Activated naive CD4-positive, alpha-beta T cell treated with anti-CD3 and anti-CD28 coated beads, Interleukin-2, amount 50 U/mL, for 72 hours (primary cell): ENCODE results near the gene ARPC1B. TPM values are rescaled to one million over a fixed set of nuclear protein-coding genes. Genes with fewer than 3 reads are reported as not detected.

ENCODE experiments used
- ATAC-seq, 2 donors: fragments of 150-1000 bp; cut with Tn5 transposase; 2 replicates each; pipeline ENCODE4 v1.10.0; 2021; ENCODE audit warnings: mild to moderate bottlenecking in 2 of 2, moderate library complexity in 2 of 2
- DNase-seq, 2 donors: peaks; one replicate each; pipeline ENCODE4 v3.0.0; 2021 to 2022; ENCODE audit warnings: low spot score in 2 of 2
- H3K27ac Mint-ChIP-seq, 2 donors: one replicate each; pipeline ENCODE4 v1.8.0; 2022; ENCODE audit warnings: mild to moderate bottlenecking in 2 of 2, mixed read lengths in 2 of 2
- H3K36me3 Mint-ChIP-seq, 2 donors: one replicate each; pipeline ENCODE4 v1.8.0; 2022; ENCODE audit warnings: mixed read lengths in 2 of 2
- H3K9me3 Mint-ChIP-seq, 2 donors: one replicate each; pipeline ENCODE4 v1.8.0; 2022; ENCODE audit warnings: mixed read lengths in 2 of 2
- total RNA-seq, 2 donors: library from RNA; stranded (reverse); gene quantifications; one replicate each; pipeline ENCODE4 v1.2.3, GENCODE V29; 2022

The ARPC1B gene
- total RNA-seq, 2 donors from 2014 or later: 254 to 333 TPM

GRCh38 chr7:99395616-99396327 lies 21.2 kb downstream of the ARPC1B start:
- DNase-seq: no peak
- peaks cover 3 to 25% of the 10 kb centered on the region in 2 donors for H3K36me3 Mint-ChIP-seq
- no peak for ATAC-seq

GRCh38 chr7:99396418-99397296 lies 22.1 kb downstream of the ARPC1B start:
- ATAC-seq: no peak

More at GRCh38 chr7:99395616-99396327, 21.2 kb downstream of the ARPC1B start:
- peak overlapping the region; percentile 68 to 81 for H3K27ac Mint-ChIP-seq
- H3K9me3 Mint-ChIP-seq: no peaks in the 10 kb centered on the region

GRCh38 chr7:99397297-99397983 lies 22.9 kb downstream of the ARPC1B start:
- ATAC-seq (no peak), DNase-seq (no peak)
- Mint-ChIP-seq H3K36me3 (peaks cover 7 to 22% of the 10 kb centered on the region in 2 donors), H3K27ac (peak overlapping the region; percentile 79 to 83), H3K9me3 (no peaks in the 10 kb centered on the region)

More at GRCh38 chr7:99396418-99397296, 22.1 kb downstream of the ARPC1B start:
- no peak for DNase-seq
- Mint-ChIP-seq H3K36me3 (peaks cover 7 to 24% of the 10 kb centered on the region in 2 donors), H3K27ac (peak overlapping the region; percentile 79 to 83), H3K9me3 (no peaks in the 10 kb centered on the region)

GRCh38 chr7:99398891-99399445 lies 24.4 kb downstream of the ARPC1B start:
- Mint-ChIP-seq H3K9me3 (no peaks in the 10 kb centered on the region), H3K27ac (peak overlapping the region; percentile 83 to 92), H3K36me3 (peaks cover 17 to 31% of the 10 kb centered on the region in 2 donors)
- no peak for DNase-seq
- ATAC-seq: no peak

GRCh38 chr7:99399597-99399996 lies 25.1 kb downstream of the ARPC1B start:
- H3K9me3 Mint-ChIP-seq: no peaks in the 10 kb centered on the region
- ATAC-seq: no peak
- peaks cover 17 to 32% of the 10 kb centered on the region in 2 donors for H3K36me3 Mint-ChIP-seq
- no peak for DNase-seq
- peak overlapping the region in 1 of 2 donors; percentile 92 for H3K27ac Mint-ChIP-seq

- Mint-ChIP-seq H3K9me3 (no peaks in the 10 kb centered on the region), H3K36me3 (peaks cover 27 to 40% of the 10 kb centered on the region in 2 donors), H3K27ac (peak overlapping the region; percentile 0 to 4)
- DNase-seq: no peak
- ATAC-seq: no peak
These were observed 28.3 kb downstream of the ARPC1B start for GRCh38 chr7:99402854-99403253.

- no peaks in the 10 kb centered on the region for H3K9me3 Mint-ChIP-seq
- ATAC-seq (no peak), DNase-seq (no peak)
- H3K36me3 Mint-ChIP-seq: peaks cover 31 to 42% of the 10 kb centered on the region in 2 donors
- peak overlapping the region; percentile 4 to 39 for H3K27ac Mint-ChIP-seq
These were observed 29.2 kb downstream of the ARPC1B start for GRCh38 chr7:99403764-99404163.

- DNase-seq (no peak), ATAC-seq (no peak)
- Mint-ChIP-seq H3K27ac (peak overlapping the region; percentile 4 to 39), H3K36me3 (peaks cover 37 to 48% of the 10 kb centered on the region in 2 donors), H3K9me3 (no peaks in the 10 kb centered on the region)
These were observed 29.9 kb downstream of the ARPC1B start for GRCh38 chr7:99404235-99404976.

- no peak for DNase-seq
- Mint-ChIP-seq H3K36me3 (peaks cover 39 to 54% of the 10 kb centered on the region in 2 donors), H3K9me3 (no peaks in the 10 kb centered on the region), H3K27ac (no peak overlapping the region)
- ATAC-seq: no peak
These were observed 30.4 kb downstream of the ARPC1B start for GRCh38 chr7:99404977-99405320.

- ATAC-seq (no peak), DNase-seq (no peak)
- H3K36me3 Mint-ChIP-seq: peaks cover 40 to 54% of the 10 kb centered on the region in 2 donors
- peak overlapping the region; percentile 94 to 98 for H3K27ac Mint-ChIP-seq
- H3K9me3 Mint-ChIP-seq: no peaks in the 10 kb centered on the region
These were observed 32.0 kb downstream of the ARPC1B start for GRCh38 chr7:99406557-99406956.

- Mint-ChIP-seq H3K27ac (peak overlapping the region; percentile 94 to 98), H3K36me3 (peaks cover 39 to 54% of the 10 kb centered on the region in 2 donors), H3K9me3 (no peaks in the 10 kb centered on the region)
- DNase-seq (peak in 1 of 2 donors; percentile 40), ATAC-seq (peak in 1 of 2 donors; percentile 40)
These were observed 33.4 kb downstream of the ARPC1B start for GRCh38 chr7:99407872-99408378.

- peaks cover 37 to 51% of the 10 kb centered on the region in 2 donors for H3K36me3 Mint-ChIP-seq
- H3K9me3 Mint-ChIP-seq: no peaks in the 10 kb centered on the region
- ATAC-seq (peak; percentile 87 to 90), DNase-seq (peak; percentile 96 to 97)
- peak within 1 kb of the TSS; percentile 94 to 98 for H3K27ac Mint-ChIP-seq
These were observed 34.1 kb downstream of the ARPC1B start, which contains the start of the genes BUD31 and PDAP1 for GRCh38 chr7:99408379-99409191. Gene BUD31 (plus strand): TSS chr7:99408969. CDS start chr7:99411093, 2,124 bp downstream. Gene PDAP1 (minus strand): TSS chr7:99408597. CDS start chr7:99408548, 49 bp downstream.

- no peaks in the 10 kb centered on the region for H3K9me3 Mint-ChIP-seq
- H3K27ac Mint-ChIP-seq: peak overlapping the region; percentile 94 to 98
- H3K36me3 Mint-ChIP-seq: peaks cover 36 to 45% of the 10 kb centered on the region in 2 donors
- DNase-seq (no peak), ATAC-seq (peak; percentile 8 to 16)
These were observed 34.7 kb downstream of the ARPC1B start for GRCh38 chr7:99409192-99409572.

GRCh38 chr7:99409806-99410205 lies 35.3 kb downstream of the ARPC1B start:
- no peaks in the 10 kb centered on the region for H3K9me3 Mint-ChIP-seq
- peak overlapping the region; percentile 67 to 94 for H3K27ac Mint-ChIP-seq
- ATAC-seq: no peak
- no peak for DNase-seq
- H3K36me3 Mint-ChIP-seq: peaks cover 39 to 46% of the 10 kb centered on the region in 2 donors

GRCh38 chr7:99410635-99411034 lies 36.1 kb downstream of the ARPC1B start:
- peak overlapping the region; percentile 90 to 94 for H3K27ac Mint-ChIP-seq
- ATAC-seq: no peak
- DNase-seq: no peak
- no peaks in the 10 kb centered on the region for H3K9me3 Mint-ChIP-seq
- peaks cover 46 to 52% of the 10 kb centered on the region in 2 donors for H3K36me3 Mint-ChIP-seq
